PC-3 (cell line): ENCODE results near the gene MIF4GD. TPM values are rescaled to one million over a fixed set of nuclear protein-coding genes. Genes with fewer than 3 reads are reported as not detected.

Source experiments
- ATAC-seq: fragments of 200-7000 bp; cut with Tn5 transposase; 2 replicates; pipeline ENCODE4 v1.9.1; 2020; ENCODE audit warnings: mild to moderate bottlenecking, moderate library complexity
- BruUV-seq: library from RNA; stranded (reverse); fragments of 400-500 nt; replicated peaks from 2 replicates; lab custom pipeline; 2021; lab: Mats Ljungman, UMichigan
- CTCF ChIA-PET: fragments of 300-600 bp; sonication (Branson Sonifier 250); formaldehyde crosslinking; loops from one replicate; lab custom pipeline; 2022; ENCODE audit warnings: antibody characterized with exemption; lab: Charles Lee
- POLR2A ChIA-PET: fragments of 300-600 bp; sonication (Branson Sonifier 250); formaldehyde crosslinking; loops from one replicate; lab custom pipeline; 2022; ENCODE audit warnings: antibody characterized with exemption; ENCODE audit not compliant: unreplicated experiment; lab: Charles Lee
- DNase-seq: peaks from one replicate; pipeline ENCODE4 v3.0.0-alpha.2; 2015
- H2AFZ ChIP-seq: fragments of 300-600 bp; sonication (generic); 2 replicates; pipeline ENCODE4 v1.6.0; 2016; ENCODE audit warnings: antibody characterized with exemption, low read length
- H3F3A ChIP-seq: fragments of 300-600 bp; sonication (generic); one replicate; pipeline ENCODE4 v1.6.0; 2017; ENCODE audit warnings: antibody characterized with exemption, low read length, control low read depth, mild to moderate bottlenecking; ENCODE audit not compliant: unreplicated experiment
- H3K27ac ChIP-seq: fragments of 300-600 bp; sonication (generic); 2 replicates; pipeline ENCODE4 v1.5.1; 2016; ENCODE audit warnings: mild to moderate bottlenecking, low read length
- H3K27me3 ChIP-seq: fragments of 300-600 bp; sonication (generic); 2 replicates; pipeline ENCODE4 v1.6.1; 2016; ENCODE audit warnings: low read length, mixed read lengths
- H3K36me3 ChIP-seq: fragments of 300-600 bp; sonication (generic); 2 replicates; pipeline ENCODE4 v1.6.1; 2016; ENCODE audit warnings: low read depth, mixed run types, low read length, mixed read lengths
- H3K4me1 ChIP-seq: fragments of 300-600 bp; sonication (generic); 2 replicates; pipeline ENCODE4 v1.5.1; 2016; ENCODE audit warnings: low read length; ENCODE audit not compliant: insufficient read depth
- H3K4me2 ChIP-seq: fragments of 300-600 bp; sonication (generic); 2 replicates; pipeline ENCODE4 v1.6.0; 2016; ENCODE audit warnings: low read length
- H3K4me3 ChIP-seq: fragments of 300-600 bp; sonication (generic); 2 replicates; pipeline ENCODE4 v1.5.1; 2016; ENCODE audit warnings: mild to moderate bottlenecking, low read length, mixed read lengths
- H3K79me2 ChIP-seq: fragments of 300-600 bp; sonication (generic); 2 replicates; pipeline ENCODE4 v1.6.1; 2017; ENCODE audit warnings: low read length, mixed read lengths
- H3K9ac ChIP-seq: fragments of 300-600 bp; sonication (generic); 2 replicates; pipeline ENCODE4 v1.6.0; 2016; ENCODE audit warnings: mild to moderate bottlenecking, low read length
- H3K9me2 ChIP-seq: fragments of 300-600 bp; sonication (generic); replicated peaks from 2 replicates; pipeline ENCODE4 v1.6.1; 2016; ENCODE audit warnings: mixed run types, low read length, mixed read lengths
- H3K9me3 ChIP-seq: fragments of 300-600 bp; sonication (generic); 2 replicates; pipeline ENCODE4 v1.6.1; 2016; ENCODE audit warnings: low read length, mixed read lengths
- H4K20me1 ChIP-seq: fragments of 300-600 bp; sonication (generic); 2 replicates; pipeline ENCODE4 v1.6.1; 2016; ENCODE audit warnings: low read length, mixed read lengths
- EZH2 ChIP-seq: fragments of 300-600 bp; sonication (generic); IDR thresholded peaks from one replicate; pipeline ENCODE4 v1.6.1; 2017; ENCODE audit warnings: antibody characterized with exemption, mild to moderate bottlenecking, low read length; ENCODE audit not compliant: unreplicated experiment
- EZH2phosphoT487 ChIP-seq: fragments of 300-600 bp; sonication (generic); IDR thresholded peaks from 2 replicates; pipeline ENCODE4 v1.6.1; 2018; ENCODE audit warnings: mild to moderate bottlenecking, antibody characterized with exemption, low read length, borderline replicate concordance
- intact Hi-C: fragments of 100-400 bp; cut with micrococcal nuclease; formaldehyde crosslinking; loops from 2 replicates; pipeline ENCODE4 v1.9.0; 2023
- total RNA-seq: library from RNA; depleted of rRNA; stranded (reverse); fragments of >200 nt; gene quantifications from 2 replicates; pipeline ENCODE4 v1.2.3, GENCODE V29; 2014
- TF ChIP-seq, protein P1 (sequence below): fragments of 300-600 bp; sonication (generic); conservative IDR thresholded peaks from 2 replicates; pipeline ENCODE4 v1.5.1; 2017; ENCODE audit warnings: antibody characterized with exemption, low read depth, mild to moderate bottlenecking, low read length

The MIF4GD gene
- total RNA-seq, 1 experiment from 2014 or later: 42.3 TPM

DNA sequence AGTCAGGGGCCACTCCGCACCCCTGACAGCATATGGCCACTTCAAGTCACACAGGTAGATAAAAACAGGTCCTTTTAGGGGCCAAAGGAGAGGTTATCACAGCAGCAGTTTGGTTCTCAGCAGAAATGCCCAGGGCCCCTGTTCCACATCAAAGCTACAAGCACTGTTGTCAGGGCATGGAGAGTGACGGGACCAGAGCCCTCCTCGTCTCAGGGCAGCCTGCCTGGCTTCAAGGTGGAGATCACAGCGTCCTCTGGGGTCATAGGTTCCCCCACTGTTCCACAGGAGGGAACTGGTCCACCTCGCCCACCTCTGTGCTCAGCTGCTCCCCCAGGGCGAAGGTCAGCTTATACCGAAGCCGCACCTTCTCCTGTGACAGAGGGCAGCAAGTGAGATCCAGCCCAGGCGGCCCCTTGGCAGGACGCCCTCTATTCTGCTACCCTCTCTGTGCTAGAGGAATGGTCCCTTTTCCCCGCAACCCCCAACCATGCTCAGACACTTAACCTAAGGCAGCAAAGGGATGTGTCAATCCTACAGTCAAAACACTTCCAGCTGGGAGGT is 32.9 kb downstream of the MIF4GD start:
- ATAC-seq (no peak), DNase-seq (no peak)
- Histone ChIP-seq H3K27me3 (no peaks in the 10 kb centered on the region), H3K9ac (no peak overlapping the region), H3F3A (peaks cover 4% of the 10 kb centered on the region), H3K36me3 (peaks cover 72% of the 10 kb centered on the region), H3K4me3 (no peak overlapping the region), H4K20me1 (no peaks in the 10 kb centered on the region), H3K4me1 (no peaks in the 10 kb centered on the region), H3K79me2 (no peaks in the 10 kb centered on the region), H2AFZ (no peak overlapping the region), H3K9me2 (no peaks in the 10 kb centered on the region), H3K4me2 (no peak overlapping the region), H3K27ac (no peak overlapping the region), H3K9me3 (no peaks in the 10 kb centered on the region)
- ChIA-PET POLR2A (no interaction called here), CTCF (interaction anchor here (0.6 kb wide), 1 partner anchor 18 kb away, joined by 7 read pairs; no protein-coding TSS in a partner anchor)
- no TSS peak for BruUV-seq
- intact Hi-C loops: no loop called here
- TF ChIP-seq EZH2phosphoT487 (no peak), EZH2 (no peak)
- TF ChIP-seq, protein P1, sequence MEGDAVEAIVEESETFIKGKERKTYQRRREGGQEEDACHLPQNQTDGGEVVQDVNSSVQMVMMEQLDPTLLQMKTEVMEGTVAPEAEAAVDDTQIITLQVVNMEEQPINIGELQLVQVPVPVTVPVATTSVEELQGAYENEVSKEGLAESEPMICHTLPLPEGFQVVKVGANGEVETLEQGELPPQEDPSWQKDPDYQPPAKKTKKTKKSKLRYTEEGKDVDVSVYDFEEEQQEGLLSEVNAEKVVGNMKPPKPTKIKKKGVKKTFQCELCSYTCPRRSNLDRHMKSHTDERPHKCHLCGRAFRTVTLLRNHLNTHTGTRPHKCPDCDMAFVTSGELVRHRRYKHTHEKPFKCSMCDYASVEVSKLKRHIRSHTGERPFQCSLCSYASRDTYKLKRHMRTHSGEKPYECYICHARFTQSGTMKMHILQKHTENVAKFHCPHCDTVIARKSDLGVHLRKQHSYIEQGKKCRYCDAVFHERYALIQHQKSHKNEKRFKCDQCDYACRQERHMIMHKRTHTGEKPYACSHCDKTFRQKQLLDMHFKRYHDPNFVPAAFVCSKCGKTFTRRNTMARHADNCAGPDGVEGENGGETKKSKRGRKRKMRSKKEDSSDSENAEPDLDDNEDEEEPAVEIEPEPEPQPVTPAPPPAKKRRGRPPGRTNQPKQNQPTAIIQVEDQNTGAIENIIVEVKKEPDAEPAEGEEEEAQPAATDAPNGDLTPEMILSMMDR: no peak

DNA sequence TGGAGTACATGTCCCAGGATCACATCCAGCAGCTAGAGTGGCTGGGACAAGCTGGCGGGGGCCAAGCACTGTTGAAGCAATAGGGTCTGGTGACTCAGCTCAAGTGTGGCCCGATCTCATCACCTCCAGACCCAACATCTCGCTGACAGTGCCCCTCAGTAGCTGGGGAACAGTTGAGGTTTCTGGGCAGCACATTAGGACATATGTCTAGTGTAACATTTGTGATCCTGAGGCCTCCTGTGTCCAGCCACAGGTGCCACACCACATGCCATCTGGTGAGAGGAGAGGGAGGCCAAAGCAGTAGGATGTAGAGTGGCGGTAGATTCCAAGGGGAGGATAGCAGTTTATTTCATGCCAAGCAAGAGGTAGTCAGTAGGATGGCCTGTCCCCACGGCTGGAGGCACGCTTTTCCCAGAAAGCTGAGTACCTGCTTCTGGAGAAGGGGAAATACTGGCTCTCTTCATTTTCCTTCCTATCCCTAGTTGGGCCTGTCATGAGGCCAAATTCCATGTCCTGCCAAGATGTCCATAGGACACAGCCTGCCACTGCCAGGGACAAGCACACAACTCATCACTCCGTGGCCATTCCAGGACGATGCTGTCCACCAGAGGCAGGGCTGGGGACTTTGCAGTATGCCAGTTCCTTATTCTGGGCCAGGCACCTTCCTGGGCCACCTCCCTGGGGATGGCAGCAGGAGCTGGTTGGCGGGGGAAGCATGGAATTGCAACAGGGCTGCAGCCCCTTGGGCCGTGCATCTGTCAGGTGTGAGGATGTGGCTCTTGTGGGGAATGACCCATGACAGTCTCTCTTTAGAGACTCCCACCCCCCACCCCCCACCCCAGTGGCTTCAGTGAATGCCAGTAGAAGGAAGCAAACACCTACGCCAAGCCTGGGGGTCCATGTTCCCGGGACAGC is 33.7 kb downstream of the MIF4GD start:
- no peak for ATAC-seq
- ChIA-PET CTCF (interaction anchor here (0.6 kb wide), 3 partner anchors 17 to 372 kb away, joined by 5 to 7 read pairs (median 7); no protein-coding TSS in a partner anchor), POLR2A (no interaction called here)
- TSS peak; percentile 14 for BruUV-seq
- H2AFZ ChIP-seq: no peak overlapping the region
- H3K9me2 ChIP-seq: no peaks in the 10 kb centered on the region
- H3K27me3 ChIP-seq: no peaks in the 10 kb centered on the region
- TF ChIP-seq, protein P1: no peak
- no peak for TF ChIP-seq EZH2phosphoT487
- no peak for TF ChIP-seq EZH2
- no peak overlapping the region for H3K9ac ChIP-seq
- peaks cover 4% of the 10 kb centered on the region for H3F3A ChIP-seq
- H3K9me3 ChIP-seq: no peaks in the 10 kb centered on the region
- no peak overlapping the region for H3K4me2 ChIP-seq
- DNase-seq: no peak
- no peaks in the 10 kb centered on the region for H3K4me1 ChIP-seq
- no peak overlapping the region for H3K4me3 ChIP-seq
- no peaks in the 10 kb centered on the region for H3K79me2 ChIP-seq
- intact Hi-C loops: no loop called here
- H3K36me3 ChIP-seq: peaks cover 73% of the 10 kb centered on the region
- no peak overlapping the region for H3K27ac ChIP-seq
- H4K20me1 ChIP-seq: no peaks in the 10 kb centered on the region
